ENCODE measurements around the gene PSME3. TPM values are rescaled to one million over a fixed set of nuclear protein-coding genes. Genes with fewer than 3 reads are reported as not detected.

The PSME3 gene
- total RNA-seq, 1 donor from 2014 or later, result 54.5 TPM

DNA sequence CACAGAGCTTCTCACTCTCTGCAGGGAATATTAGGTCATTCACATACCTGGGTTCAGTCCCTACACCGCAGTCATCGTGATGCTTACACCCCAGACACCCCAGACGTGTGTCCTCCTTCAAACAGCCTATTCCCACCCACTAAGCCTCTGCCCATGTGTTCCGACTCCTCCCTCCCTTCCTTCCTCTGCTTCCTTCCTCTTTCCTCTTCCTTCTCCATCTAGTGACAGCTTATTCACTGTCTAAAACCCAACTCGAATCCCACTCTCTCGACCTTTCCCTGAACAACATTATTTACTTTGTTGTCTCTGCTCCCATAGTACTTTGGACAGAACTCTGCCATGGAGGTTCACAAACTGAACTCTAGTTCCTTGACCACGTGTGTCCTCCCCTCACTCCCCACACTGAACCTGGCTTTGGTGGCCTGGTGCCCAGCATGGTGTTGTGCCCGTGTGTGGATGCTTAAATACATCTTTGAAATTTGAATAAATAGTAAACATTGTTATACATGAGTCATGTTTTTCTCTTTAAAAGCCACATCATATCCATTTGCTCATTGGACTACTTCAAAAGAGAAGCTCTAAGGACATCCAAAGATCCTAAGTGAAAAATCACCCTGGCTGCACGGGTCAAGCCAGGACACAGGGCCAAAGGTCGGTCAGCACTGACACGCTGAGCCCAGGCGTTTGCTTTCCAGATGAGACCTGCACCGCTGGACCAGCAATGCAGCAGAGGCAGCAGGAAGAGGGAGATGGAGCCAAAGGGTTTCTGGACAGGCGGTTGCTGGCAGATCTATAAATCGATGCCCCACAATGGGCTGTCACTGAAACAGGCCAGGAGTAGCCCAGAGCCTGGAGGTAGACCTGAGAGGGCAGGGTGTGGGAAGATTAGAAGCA is 53.3 kb downstream of the PSME3 start:
- no peak for ATAC-seq
- intact Hi-C loops (cut with DNase I), result no loop called here
- no peak for DNase-seq (ENCODE audit: low spot score)

DNA sequence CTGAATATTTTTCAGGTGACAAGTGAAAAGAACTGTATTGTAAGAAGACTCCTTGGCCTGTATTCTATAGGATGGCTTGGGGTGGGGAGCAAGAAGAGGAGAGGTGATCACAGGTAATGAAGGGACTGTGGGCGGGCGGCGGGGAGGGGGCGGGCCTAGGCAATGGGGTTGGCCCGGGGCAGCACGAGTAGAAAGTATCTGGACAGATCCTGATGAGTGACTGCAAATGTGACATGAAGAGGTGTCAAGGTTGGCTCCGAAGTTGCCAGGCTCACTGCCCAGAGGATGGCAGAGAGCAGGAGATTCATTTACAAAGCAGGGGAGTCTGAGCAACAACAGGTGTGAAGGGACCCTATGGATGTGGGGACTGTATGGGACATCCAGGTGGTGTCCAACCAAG is 56.6 kb downstream of the PSME3 start:
- no peak for DNase-seq (ENCODE audit: low spot score)
- no peak for ATAC-seq
- intact Hi-C loops (cut with DNase I), result no loop called here

DNA sequence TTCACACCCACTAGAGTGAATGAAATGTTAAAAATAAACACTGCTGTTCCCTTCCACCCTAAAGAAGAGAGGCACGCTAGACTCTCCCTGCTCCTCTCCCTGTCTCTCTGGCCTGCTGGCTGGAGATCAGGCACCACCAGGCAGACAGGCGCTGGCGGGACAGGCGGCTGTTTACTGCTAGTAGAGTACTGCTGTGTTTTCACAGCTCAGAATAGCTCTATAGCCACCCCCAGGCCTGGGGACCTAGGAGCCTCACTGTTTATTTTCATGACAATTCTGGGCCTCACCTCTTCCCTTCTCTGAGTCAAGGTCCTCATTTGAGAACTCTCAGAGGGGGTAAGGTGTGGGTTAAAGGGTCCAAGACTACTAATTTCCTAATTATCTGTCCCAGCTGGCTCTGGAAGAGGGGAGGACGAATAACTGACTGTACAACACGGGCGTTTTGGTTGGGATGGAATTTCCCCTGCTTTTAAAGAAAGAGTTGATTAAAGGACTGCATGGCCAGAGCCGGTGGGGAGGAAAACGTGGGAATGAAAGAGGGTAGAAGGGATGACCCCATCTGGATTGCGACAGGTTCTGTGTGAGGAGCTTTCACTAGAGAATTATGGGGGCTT is 58.4 kb downstream of the PSME3 start:
- ATAC-seq (peak; percentile 84), DNase-seq (ENCODE audit: low spot score) (no peak)
- intact Hi-C loops (cut with DNase I), result no loop called here

DNA sequence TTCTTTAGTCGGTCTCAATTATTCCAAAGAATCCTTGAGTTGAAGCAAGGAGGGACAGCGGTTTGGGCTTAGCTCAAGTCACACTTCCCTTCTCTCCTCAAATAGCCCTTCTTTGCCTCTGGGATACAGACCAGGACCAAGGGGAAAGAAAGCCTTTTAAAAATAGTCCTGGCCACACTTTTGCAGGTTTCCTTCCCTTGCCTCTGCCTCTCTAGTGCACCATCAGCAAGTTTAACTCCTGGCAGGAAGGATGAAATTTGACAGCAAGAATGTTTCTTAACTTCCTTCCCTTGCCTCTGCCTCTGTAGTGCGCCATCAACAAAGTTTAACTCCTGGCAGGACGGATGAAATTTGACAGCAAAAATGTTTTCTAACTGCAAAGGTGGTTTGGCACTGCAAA is 60.2 kb downstream of the PSME3 start:
- intact Hi-C loops (cut with DNase I), result no loop called here
- ATAC-seq (no peak), DNase-seq (ENCODE audit: low spot score) (no peak)

Small RNAs within 50 kb of the gene (microRNA-seq; reads per million reads assigned to microRNA genes)
- not detected for gene MIR6781

Other genes with a start within 250 kb of the PSME3 start
- 47.1 TPM for gene RETREG3, start 224.0 kb upstream of the PSME3 start, total RNA-seq
- gene TUBG1, start 223.7 kb upstream of the PSME3 start, total RNA-seq, result 23.4 TPM
- gene TUBG2, start 174.1 kb upstream of the PSME3 start, total RNA-seq, result 46.8 TPM
- gene PLEKHH3, start 156.4 kb upstream of the PSME3 start, total RNA-seq, result 40.3 TPM
- gene CCR10, start 151.6 kb upstream of the PSME3 start, total RNA-seq, result 3.5 TPM
- gene CNTNAP1, start 150.9 kb upstream of the PSME3 start, total RNA-seq, result 12.9 TPM
- gene EZH1, start 88.4 kb upstream of the PSME3 start, total RNA-seq, result 105 TPM
- 67.5 TPM for gene RAMP2, start 72.2 kb upstream of the PSME3 start, total RNA-seq
- gene VPS25, start 59.9 kb upstream of the PSME3 start, total RNA-seq, result 24.8 TPM
- gene WNK4, start 52.8 kb upstream of the PSME3 start, total RNA-seq, result 1.4 TPM
- gene COA3, start 34.7 kb upstream of the PSME3 start, total RNA-seq, result 36.1 TPM
- gene CNTD1, start 34.5 kb upstream of the PSME3 start, total RNA-seq, result 1.1 TPM
- gene BECN1, start 9.1 kb upstream of the PSME3 start, total RNA-seq, result 80.9 TPM
- gene AOC2, start 11.2 kb downstream of the PSME3 start, total RNA-seq, result 1.6 TPM
- 61.7 TPM for gene AOC3, start 17.8 kb downstream of the PSME3 start, total RNA-seq
- gene G6PC1, start 67.4 kb downstream of the PSME3 start, total RNA-seq, result not detected
- gene AARSD1, start 131.1 kb downstream of the PSME3 start, total RNA-seq, result 40.7 TPM
- 0.40 TPM for gene PTGES3L, start 146.7 kb downstream of the PSME3 start, total RNA-seq
- gene RUNDC1, start 147.2 kb downstream of the PSME3 start, total RNA-seq, result 12.4 TPM
- gene RPL27, start 165.0 kb downstream of the PSME3 start, total RNA-seq, result 743 TPM
- 28.1 TPM for gene IFI35, start 173.4 kb downstream of the PSME3 start, total RNA-seq
- gene VAT1, start 189.0 kb downstream of the PSME3 start, total RNA-seq, result 288 TPM
- 3.4 TPM for gene RND2, start 191.8 kb downstream of the PSME3 start, total RNA-seq